B cell (primary cell): Measurements from ENCODE around the gene IL1RAPL1. TPM values are rescaled to one million over a fixed set of nuclear protein-coding genes. Genes with fewer than 3 reads are reported as not detected.

Experiments
- ATAC-seq: fragments of 200-7000 bp; cut with Tn5 transposase; one replicate; pipeline ENCODE4 v1.10.0; 2021; ENCODE audit warnings: low read depth, mild to moderate bottlenecking, moderate number of reproducible peaks, moderate library complexity
- CTCF ChIA-PET: fragments of 350-600 bp; sonication (Branson Sonifier 250); formaldehyde crosslinking; loops from one replicate; lab custom pipeline; 2021; ENCODE audit warnings: antibody characterized with exemption, inconsistent platforms; lab: Charles Lee
- POLR2A ChIA-PET: fragments of 350-600 bp; sonication (Branson Sonifier 250); formaldehyde crosslinking; loops from one replicate; lab custom pipeline; 2021; ENCODE audit warnings: antibody characterized with exemption; lab: Charles Lee
- DNase-seq: peaks from one replicate; pipeline ENCODE4 v3.0.0; 2013
- H2AFZ ChIP-seq: 2 replicates; pipeline ENCODE4 v1.6.1; 2012; ENCODE audit warnings: mild to moderate bottlenecking, low read depth, low read length; ENCODE audit not compliant: insufficient read depth, poor library complexity, severe bottlenecking
- H3K27ac ChIP-seq, 2 donors: 1 replicate in 1 of 2; 2 replicates in 1 of 2; pipeline ENCODE4 v1.5.1; 2012 to 2013; ENCODE audit warnings: low read length in 2 of 2, mild to moderate bottlenecking in 2 of 2, moderate library complexity in 1 of 2
- H3K27me3 ChIP-seq, 4 experiments: fragments of 200-600 bp in 1 of 4; sonication (generic) in 1 of 4; replicated peaks in 1 of 4; 1 replicate in 2 of 4; 2 replicates in 2 of 4; pipeline versions ENCODE4 v1.6.1 to v1.7.0; 2013 to 2016; ENCODE audit warnings: low read length in 3 of 4, mild to moderate bottlenecking in 2 of 4, mixed read lengths in 1 of 4, moderate library complexity in 1 of 4; ENCODE audit not compliant: insufficient read depth in 4 of 4, control insufficient read depth in 3 of 4; ENCODE audit errors: control extremely low read depth in 1 of 4
- H3K36me3 ChIP-seq, 2 experiments: replicated peaks in 1 of 2; 1 replicate in 1 of 2; 2 replicates in 1 of 2; pipeline versions ENCODE4 v1.6.1 to v1.7.1; 2013; ENCODE audit warnings: low read length in 1 of 2; ENCODE audit not compliant: insufficient read depth in 2 of 2, control insufficient read depth in 1 of 2; ENCODE audit errors: control extremely low read depth in 1 of 2, extremely low read depth in 1 of 2
- H3K4me1 ChIP-seq, 2 donors: fragments of 200-600 bp in 1 of 2; sonication (generic) in 1 of 2; 1 replicate in 1 of 2; 2 replicates in 1 of 2; pipeline versions ENCODE4 v1.5.1 to v1.6.1; 2013 to 2017; ENCODE audit warnings: low read length in 2 of 2; ENCODE audit not compliant: control insufficient read depth in 2 of 2, insufficient read depth in 2 of 2
- H3K4me2 ChIP-seq: replicated peaks from 2 replicates; pipeline ENCODE3; 2012; ENCODE audit warnings: mild to moderate bottlenecking, low read depth, low read length; ENCODE audit not compliant: poor library complexity, severe bottlenecking
- H3K4me3 ChIP-seq, 5 experiments: fragments of 200-600 bp in 1 of 5; sonication (generic) in 1 of 5; 1 replicate in 3 of 5; 2 replicates in 2 of 5; pipeline versions ENCODE4 v1.5.1 to v1.7.0; 2011 to 2016; ENCODE audit warnings: low read length in 4 of 5, mild to moderate bottlenecking in 4 of 5, low read depth in 2 of 5, control low read depth in 1 of 5, moderate library complexity in 1 of 5; ENCODE audit not compliant: insufficient read depth in 1 of 5; ENCODE audit errors: control extremely low read depth in 1 of 5, extremely low read depth in 1 of 5
- H3K79me2 ChIP-seq: fragments of 200-600 bp; sonication (generic); one replicate; pipeline ENCODE4 v1.6.0; 2016; ENCODE audit warnings: low read length; ENCODE audit not compliant: control insufficient read depth, insufficient read depth
- H3K9ac ChIP-seq: fragments of 200-600 bp; sonication (generic); 2 replicates; pipeline ENCODE4 v1.6.1; 2017; ENCODE audit warnings: mild to moderate bottlenecking, low read length, moderate library complexity
- H3K9me3 ChIP-seq, 3 donors: one replicate each; pipeline versions ENCODE4 v1.6.1 to v1.7.1; 2013; ENCODE audit warnings: low read length in 2 of 3; ENCODE audit not compliant: control insufficient read depth in 2 of 3, insufficient read depth in 1 of 3; ENCODE audit errors: control extremely low read depth in 1 of 3
- H4K20me1 ChIP-seq: 2 replicates; pipeline ENCODE4 v1.6.0; 2012; ENCODE audit warnings: mild to moderate bottlenecking, low read length; ENCODE audit not compliant: insufficient read depth, control insufficient read depth, poor library complexity, severe bottlenecking
- H3K27ac Mint-ChIP-seq: one replicate; pipeline ENCODE4 v1.8.0; 2021; ENCODE audit warnings: mixed read lengths
- H3K27me3 Mint-ChIP-seq: one replicate; pipeline ENCODE4 v1.8.0; 2021; ENCODE audit warnings: mixed read lengths
- H3K4me1 Mint-ChIP-seq: one replicate; pipeline ENCODE4 v1.8.0; 2021; ENCODE audit warnings: mixed read lengths
- H3K4me3 Mint-ChIP-seq: one replicate; pipeline ENCODE4 v1.8.0; 2021; ENCODE audit warnings: mixed read lengths
- H3K9me3 Mint-ChIP-seq: one replicate; pipeline ENCODE4 v1.8.0; 2022; ENCODE audit warnings: mixed read lengths; ENCODE audit not compliant: insufficient read depth
- CTCF ChIP-seq: fragments of 200-600 bp; IDR thresholded peaks from one replicate; pipeline ENCODE4 v1.8.0; 2022; ENCODE audit warnings: antibody characterized with exemption, mild to moderate bottlenecking
- EZH2 ChIP-seq: IDR thresholded peaks from 2 replicates; pipeline ENCODE4 v1.6.1; 2012; ENCODE audit warnings: borderline replicate concordance, low read depth, mild to moderate bottlenecking, moderate library complexity, low read length; ENCODE audit not compliant: insufficient read depth, poor library complexity, severe bottlenecking
- WGBS: methylation state at CpG from one replicate; pipeline ENCODE4 v1.1.5; 2013; ENCODE audit warnings: missing lambda C conversion rate; ENCODE audit not compliant: insufficient coverage; 5-methylcytosine and 5-hydroxymethylcytosine counted together
- intact Hi-C: fragments of 100-400 bp; cut with micrococcal nuclease; formaldehyde crosslinking; loops from one replicate; pipeline ENCODE4 v1.10.0; 2022
- polyA plus RNA-seq: library from polyadenylated mRNA; depleted of rRNA; stranded (reverse); fragments of >200 nt; gene quantifications from 2 replicates; pipeline ENCODE4 v1.2.3, GENCODE V29; 2012
- total RNA-seq, 2 donors: library from RNA; stranded (reverse); fragments of 120-200 nt in 1 of 2; gene quantifications; 1 replicate in 1 of 2; 2 replicates in 1 of 2; pipeline versions ENCODE4 v1.2.3 to v1.2.4, GENCODE V29; 2013 to 2022

Gene IL1RAPL1
- total and polyA plus RNA-seq, 2 donors (not counting 1 experiment from before 2014, with no cell fraction given): not detected

- CTCF ChIA-PET: no interaction called here
- Histone ChIP-seq H3K27ac (no peak overlapping the region), H3K4me2 (no peak overlapping the region), H2AFZ (no peak overlapping the region), H3K79me2 (no peaks in the 10 kb centered on the region), H3K9ac (no peak overlapping the region), H3K9me3 (no peaks in the 10 kb centered on the region), H3K36me3 (no peaks in the 10 kb centered on the region), H3K4me1 (no peaks in the 10 kb centered on the region), H3K4me3 (no peak overlapping the region), H4K20me1 (no peaks in the 10 kb centered on the region), H3K27me3 (no peaks in the 10 kb centered on the region)
- 0% methylated on average over 1 of the region's 3 CpGs for WGBS
- H3K4me1 Mint-ChIP-seq: no peaks in the 10 kb centered on the region
- POLR2A ChIA-PET: no interaction called here
- H3K27ac Mint-ChIP-seq: no peak overlapping the region
- no peak for ATAC-seq
- no peak for DNase-seq
- no peaks in the 10 kb centered on the region for H3K9me3 Mint-ChIP-seq
- no peaks in the 10 kb centered on the region for H3K27me3 Mint-ChIP-seq
- intact Hi-C loops: no loop called here
- no peak for TF ChIP-seq CTCF
- no peak for TF ChIP-seq EZH2
- H3K4me3 Mint-ChIP-seq: no peak overlapping the region
These were observed 1254.5 kb downstream of the IL1RAPL1 start for GRCh38 chrX:29841750-29842149.

- DNase-seq (no peak), ATAC-seq (no peak)
- ChIA-PET CTCF (no interaction called here), POLR2A (no interaction called here)
- Mint-ChIP-seq H3K4me3 (no peak overlapping the region), H3K27ac (no peak overlapping the region), H3K4me1 (no peaks in the 10 kb centered on the region), H3K27me3 (no peaks in the 10 kb centered on the region), H3K9me3 (no peaks in the 10 kb centered on the region)
- intact Hi-C loops: no loop called here
- H3K36me3 ChIP-seq: no peaks in the 10 kb centered on the region
- no peak overlapping the region for H3K27ac ChIP-seq
- no peak overlapping the region for H2AFZ ChIP-seq
- H3K4me2 ChIP-seq: no peak overlapping the region
- no peaks in the 10 kb centered on the region for H3K27me3 ChIP-seq
- no peak for TF ChIP-seq EZH2
- no peak for TF ChIP-seq CTCF
- WGBS: no CpG with 5 or more reads among the region's 4 CpGs
- no peaks in the 10 kb centered on the region for H3K79me2 ChIP-seq
- no peaks in the 10 kb centered on the region for H3K4me1 ChIP-seq
- H3K9me3 ChIP-seq: no peaks in the 10 kb centered on the region
- H3K4me3 ChIP-seq: no peak overlapping the region
- no peaks in the 10 kb centered on the region for H4K20me1 ChIP-seq
- H3K9ac ChIP-seq: no peak overlapping the region
These were observed 1255.3 kb downstream of the IL1RAPL1 start for GRCh38 chrX:29842552-29842951.
